HL-60 (cell line): ENCODE measurements around the gene CCSER1.

ENCODE experiments used
- DNase-seq, 2 experiments: peaks; one replicate each; pipeline ENCODE4 v3.0.0-alpha.2; 2010 to 2020; ENCODE audit warnings: low read depth in 1 of 2, low spot score in 1 of 2
- H3K27ac ChIP-seq: fragments of 250-450 bp; sonication (Bioruptor Pico); replicated peaks from 2 replicates; pipeline ENCODE4 v1.5.1; 2020; ENCODE audit warnings: mild to moderate bottlenecking, moderate library complexity
- H3K27me3 ChIP-seq: fragments of 250-450 bp; sonication (Bioruptor Pico); 2 replicates; pipeline ENCODE4 v1.5.1; 2021; ENCODE audit warnings: mild to moderate bottlenecking, moderate library complexity; ENCODE audit not compliant: insufficient read depth, poor library complexity, severe bottlenecking
- H3K4me3 ChIP-seq: replicated peaks from 2 replicates; pipeline ENCODE4 v1.5.1; 2011; ENCODE audit warnings: mild to moderate bottlenecking, control low read depth, low read length; ENCODE audit not compliant: insufficient read depth
- GABPA ChIP-seq: IDR thresholded peaks from 2 replicates; pipeline ENCODE4 v1.6.1; 2012; ENCODE audit warnings: low read depth
- POLR2AphosphoS5 ChIP-seq: IDR thresholded peaks from 2 replicates; pipeline ENCODE4 v1.6.1; 2012; ENCODE audit warnings: low read depth
- SPI1 ChIP-seq: IDR thresholded peaks from 2 replicates; pipeline ENCODE4 v1.6.1; 2012; ENCODE audit warnings: low read depth, mild to moderate bottlenecking, borderline replicate concordance
- TF ChIP-seq, protein P1 (sequence below): IDR thresholded peaks from one replicate; pipeline ENCODE4 v1.5.1; 2011; ENCODE audit warnings: low read length, control low read depth, inconsistent platforms; ENCODE audit not compliant: insufficient read depth
- TF ChIP-seq, protein P2 (sequence below): IDR thresholded peaks from 2 replicates; pipeline ENCODE4 v1.6.1; 2012; ENCODE audit warnings: low read depth; ENCODE audit not compliant: insufficient replicate concordance

The CCSER1 gene

GRCh38 chr4:90730752-90731151 lies 603.6 kb downstream of the CCSER1 start:
- H3K27ac ChIP-seq = no peak overlapping the region
- no peak for DNase-seq
- TF ChIP-seq, protein P1, sequence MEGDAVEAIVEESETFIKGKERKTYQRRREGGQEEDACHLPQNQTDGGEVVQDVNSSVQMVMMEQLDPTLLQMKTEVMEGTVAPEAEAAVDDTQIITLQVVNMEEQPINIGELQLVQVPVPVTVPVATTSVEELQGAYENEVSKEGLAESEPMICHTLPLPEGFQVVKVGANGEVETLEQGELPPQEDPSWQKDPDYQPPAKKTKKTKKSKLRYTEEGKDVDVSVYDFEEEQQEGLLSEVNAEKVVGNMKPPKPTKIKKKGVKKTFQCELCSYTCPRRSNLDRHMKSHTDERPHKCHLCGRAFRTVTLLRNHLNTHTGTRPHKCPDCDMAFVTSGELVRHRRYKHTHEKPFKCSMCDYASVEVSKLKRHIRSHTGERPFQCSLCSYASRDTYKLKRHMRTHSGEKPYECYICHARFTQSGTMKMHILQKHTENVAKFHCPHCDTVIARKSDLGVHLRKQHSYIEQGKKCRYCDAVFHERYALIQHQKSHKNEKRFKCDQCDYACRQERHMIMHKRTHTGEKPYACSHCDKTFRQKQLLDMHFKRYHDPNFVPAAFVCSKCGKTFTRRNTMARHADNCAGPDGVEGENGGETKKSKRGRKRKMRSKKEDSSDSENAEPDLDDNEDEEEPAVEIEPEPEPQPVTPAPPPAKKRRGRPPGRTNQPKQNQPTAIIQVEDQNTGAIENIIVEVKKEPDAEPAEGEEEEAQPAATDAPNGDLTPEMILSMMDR = no peak
- TF ChIP-seq, protein P2, sequence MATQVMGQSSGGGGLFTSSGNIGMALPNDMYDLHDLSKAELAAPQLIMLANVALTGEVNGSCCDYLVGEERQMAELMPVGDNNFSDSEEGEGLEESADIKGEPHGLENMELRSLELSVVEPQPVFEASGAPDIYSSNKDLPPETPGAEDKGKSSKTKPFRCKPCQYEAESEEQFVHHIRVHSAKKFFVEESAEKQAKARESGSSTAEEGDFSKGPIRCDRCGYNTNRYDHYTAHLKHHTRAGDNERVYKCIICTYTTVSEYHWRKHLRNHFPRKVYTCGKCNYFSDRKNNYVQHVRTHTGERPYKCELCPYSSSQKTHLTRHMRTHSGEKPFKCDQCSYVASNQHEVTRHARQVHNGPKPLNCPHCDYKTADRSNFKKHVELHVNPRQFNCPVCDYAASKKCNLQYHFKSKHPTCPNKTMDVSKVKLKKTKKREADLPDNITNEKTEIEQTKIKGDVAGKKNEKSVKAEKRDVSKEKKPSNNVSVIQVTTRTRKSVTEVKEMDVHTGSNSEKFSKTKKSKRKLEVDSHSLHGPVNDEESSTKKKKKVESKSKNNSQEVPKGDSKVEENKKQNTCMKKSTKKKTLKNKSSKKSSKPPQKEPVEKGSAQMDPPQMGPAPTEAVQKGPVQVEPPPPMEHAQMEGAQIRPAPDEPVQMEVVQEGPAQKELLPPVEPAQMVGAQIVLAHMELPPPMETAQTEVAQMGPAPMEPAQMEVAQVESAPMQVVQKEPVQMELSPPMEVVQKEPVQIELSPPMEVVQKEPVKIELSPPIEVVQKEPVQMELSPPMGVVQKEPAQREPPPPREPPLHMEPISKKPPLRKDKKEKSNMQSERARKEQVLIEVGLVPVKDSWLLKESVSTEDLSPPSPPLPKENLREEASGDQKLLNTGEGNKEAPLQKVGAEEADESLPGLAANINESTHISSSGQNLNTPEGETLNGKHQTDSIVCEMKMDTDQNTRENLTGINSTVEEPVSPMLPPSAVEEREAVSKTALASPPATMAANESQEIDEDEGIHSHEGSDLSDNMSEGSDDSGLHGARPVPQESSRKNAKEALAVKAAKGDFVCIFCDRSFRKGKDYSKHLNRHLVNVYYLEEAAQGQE = no peak
- no peak for TF ChIP-seq SPI1
- no peak for TF ChIP-seq GABPA
- TF ChIP-seq POLR2AphosphoS5 = no peak
- no peaks in the 10 kb centered on the region for H3K27me3 ChIP-seq
- no peak overlapping the region for H3K4me3 ChIP-seq

- Histone ChIP-seq H3K27ac (no peak overlapping the region), H3K27me3 (no peaks in the 10 kb centered on the region), H3K4me3 (no peak overlapping the region)
- TF ChIP-seq POLR2AphosphoS5 (no peak), GABPA (no peak), SPI1 (no peak)
- TF ChIP-seq, protein P1 = no peak
- TF ChIP-seq, protein P2 = no peak
- no peak for DNase-seq
These were observed 606.0 kb downstream of the CCSER1 start for GRCh38 chr4:90733211-90733610.

GRCh38 chr4:90745176-90745575 lies 618.0 kb downstream of the CCSER1 start:
- no peak for DNase-seq
- Histone ChIP-seq H3K27me3 (no peaks in the 10 kb centered on the region), H3K27ac (no peak overlapping the region), H3K4me3 (no peak overlapping the region)
- TF ChIP-seq GABPA (no peak), POLR2AphosphoS5 (no peak), SPI1 (no peak)
- TF ChIP-seq, protein P1 = no peak
- TF ChIP-seq, protein P2 = no peak
